ENCODE data around the gene SLC17A3. TPM values are rescaled to one million over a fixed set of nuclear protein-coding genes. Genes with fewer than 3 reads are reported as not detected.

Gene SLC17A3
- polyA plus RNA-seq, 3 donors from 2014 or later = not detected

GRCh38 chr6:25844518-25844917, 29.5 kb downstream of the SLC17A3 start:
- DNase-seq = no peak
- H3K36me3 Mint-ChIP-seq = peaks cover 0 to 3% (median 0%) of the 10 kb centered on the region in 3 donors
- H3K4me3 Mint-ChIP-seq = no peak overlapping the region
- H3K4me1 Mint-ChIP-seq = no peaks in the 10 kb centered on the region
- H3K27me3 Mint-ChIP-seq (ENCODE audit: low read depth in 3 of 3) = peaks cover 3 to 5% (median 5%) of the 10 kb centered on the region in 3 donors
- peaks cover 0 to 6% (median 0%) of the 10 kb centered on the region in 6 donors for H3K9me3 Mint-ChIP-seq
- no peak overlapping the region for H3K27ac Mint-ChIP-seq

- Mint-ChIP-seq H3K9me3 (peaks cover 0 to 6% (median 0%) of the 10 kb centered on the region in 6 donors), H3K36me3 (peaks cover 0 to 3% (median 0%) of the 10 kb centered on the region in 3 donors), H3K27me3 (ENCODE audit: low read depth in 3 of 3) (peaks cover 3 to 5% (median 3%) of the 10 kb centered on the region in 3 donors), H3K27ac (no peak overlapping the region), H3K4me1 (no peaks in the 10 kb centered on the region), H3K4me3 (no peak overlapping the region)
- no peak for DNase-seq
These were observed 31.5 kb downstream of the SLC17A3 start for GRCh38 chr6:25842526-25842925.

GRCh38 chr6:25835442-25836283, 38.4 kb downstream of the SLC17A3 start:
- Mint-ChIP-seq H3K9me3 (no peaks in the 10 kb centered on the region), H3K27me3 (ENCODE audit: low read depth in 3 of 3) (peaks cover 2 to 6% (median 3%) of the 10 kb centered on the region in 3 donors), H3K27ac (no peak overlapping the region), H3K4me1 (no peaks in the 10 kb centered on the region), H3K4me3 (no peak overlapping the region), H3K36me3 (no peaks in the 10 kb centered on the region)
- DNase-seq = no peak

DNA sequence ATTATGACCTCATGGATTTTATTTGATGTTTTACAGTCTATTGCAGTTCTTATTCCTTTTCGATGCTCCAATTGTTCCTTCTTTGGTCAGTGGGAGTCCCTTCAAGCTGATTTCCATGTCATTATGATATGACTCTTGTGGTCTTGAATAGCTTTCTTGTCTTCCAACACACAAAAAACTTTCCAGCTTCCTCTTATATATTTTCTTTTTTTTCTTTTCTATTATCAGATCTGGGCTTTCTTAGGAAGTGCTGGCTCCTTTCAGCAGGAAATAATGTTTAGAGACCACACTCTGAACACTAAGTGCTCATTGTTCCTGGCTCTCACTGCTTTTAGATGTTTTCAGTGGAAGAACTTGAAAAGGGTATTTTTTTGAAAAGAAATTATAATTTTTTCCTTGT, 39.1 kb downstream of the SLC17A3 start:
- H3K4me3 Mint-ChIP-seq = no peak overlapping the region
- no peaks in the 10 kb centered on the region for H3K9me3 Mint-ChIP-seq
- DNase-seq = no peak
- H3K36me3 Mint-ChIP-seq = no peaks in the 10 kb centered on the region
- peaks cover 0 to 3% (median 2%) of the 10 kb centered on the region in 3 donors for H3K27me3 Mint-ChIP-seq (ENCODE audit: low read depth in 3 of 3)
- H3K4me1 Mint-ChIP-seq = no peaks in the 10 kb centered on the region
- H3K27ac Mint-ChIP-seq = no peak overlapping the region

DNA sequence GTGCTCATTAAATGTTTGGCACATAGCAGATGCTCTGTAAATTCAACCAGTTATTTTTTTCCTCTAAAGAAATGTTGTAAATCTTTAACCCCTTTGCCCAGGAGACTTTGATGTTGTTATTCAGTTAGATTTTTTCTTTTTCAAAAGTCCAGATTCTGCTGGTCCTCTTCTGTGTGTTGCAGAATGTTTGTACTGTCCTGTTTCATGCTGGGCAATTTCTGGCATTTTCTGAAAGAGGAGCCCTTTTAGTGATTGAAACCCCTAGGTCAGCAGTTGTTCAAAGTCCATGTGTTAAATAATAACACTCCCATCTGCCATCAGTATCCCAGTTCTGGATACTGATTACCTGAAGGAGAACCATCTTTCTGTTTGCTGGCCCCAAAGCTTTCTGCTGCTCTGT, 40.9 kb downstream of the SLC17A3 start:
- Mint-ChIP-seq H3K9me3 (no peaks in the 10 kb centered on the region), H3K27me3 (ENCODE audit: low read depth in 3 of 3) (peaks cover 0 to 3% (median 2%) of the 10 kb centered on the region in 3 donors), H3K36me3 (no peaks in the 10 kb centered on the region), H3K27ac (no peak overlapping the region), H3K4me1 (no peaks in the 10 kb centered on the region), H3K4me3 (no peak overlapping the region)
- DNase-seq = no peak

- DNase-seq = no peak
- Mint-ChIP-seq H3K4me3 (no peak overlapping the region), H3K27ac (no peak overlapping the region), H3K9me3 (no peaks in the 10 kb centered on the region), H3K36me3 (no peaks in the 10 kb centered on the region), H3K4me1 (no peaks in the 10 kb centered on the region), H3K27me3 (ENCODE audit: low read depth in 3 of 3) (peaks cover 0 to 3% (median 2%) of the 10 kb centered on the region in 3 donors)
These were observed 41.4 kb downstream of the SLC17A3 start for GRCh38 chr6:25832670-25833069.

GRCh38 chr6:25832307-25832662, 41.8 kb downstream of the SLC17A3 start:
- Mint-ChIP-seq H3K9me3 (no peaks in the 10 kb centered on the region), H3K36me3 (no peaks in the 10 kb centered on the region), H3K27me3 (ENCODE audit: low read depth in 3 of 3) (peaks cover 0 to 3% (median 2%) of the 10 kb centered on the region in 3 donors), H3K4me1 (no peaks in the 10 kb centered on the region), H3K27ac (no peak overlapping the region), H3K4me3 (no peak overlapping the region)
- no peak for DNase-seq

DNA sequence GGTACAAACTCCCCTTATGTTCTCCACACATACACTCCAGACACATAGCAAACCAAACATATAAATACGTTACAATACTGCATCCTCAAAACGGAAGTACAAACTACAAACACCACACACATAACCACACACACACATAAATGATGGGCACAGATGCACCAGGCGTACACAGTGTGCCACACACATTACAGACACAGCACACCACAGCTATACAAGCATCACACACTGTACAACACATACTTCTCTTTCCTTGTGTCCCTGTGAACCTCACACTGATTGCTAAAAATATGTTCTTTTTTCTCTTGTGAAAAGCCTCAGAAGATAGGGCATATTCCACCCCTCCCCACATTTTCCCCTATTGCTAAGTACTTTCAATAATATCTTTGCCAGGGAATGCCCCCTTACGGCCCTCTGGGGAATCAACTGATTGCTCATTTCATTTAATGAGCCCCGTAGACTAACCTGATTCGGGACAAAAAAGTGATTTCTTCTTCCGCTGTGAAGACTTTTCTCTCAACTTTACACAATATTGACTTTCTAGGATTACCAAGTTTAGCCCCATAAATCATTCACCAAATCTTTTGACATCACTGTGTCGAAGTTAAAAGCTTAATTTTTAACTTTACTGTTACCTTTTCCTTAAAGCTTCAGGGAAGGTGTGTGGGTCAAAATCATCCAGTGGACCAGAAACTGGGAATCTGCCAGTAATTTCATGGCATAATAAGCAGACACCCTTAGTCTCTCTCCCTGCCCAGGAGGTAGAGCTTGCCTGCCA, 42.3 kb downstream of the SLC17A3 start, which contains the start of gene SLC17A1:
Gene SLC17A1, minus strand, starts transcription at position 521 of the 775 bp plus-strand sequence. CDS start 1,495 bp downstream, outside the sequence.
- Mint-ChIP-seq H3K27me3 (ENCODE audit: low read depth in 3 of 3) (peaks cover 0 to 3% (median 2%) of the 10 kb centered on the region in 3 donors), H3K36me3 (no peaks in the 10 kb centered on the region), H3K9me3 (no peaks in the 10 kb centered on the region), H3K4me1 (no peaks in the 10 kb centered on the region), H3K4me3 (no peak within 1 kb of the TSS), H3K27ac (no peak within 1 kb of the TSS)
- DNase-seq = no peak

GRCh38 chr6:25830458-25830857, 43.6 kb downstream of the SLC17A3 start:
- Mint-ChIP-seq H3K36me3 (no peaks in the 10 kb centered on the region), H3K4me1 (no peaks in the 10 kb centered on the region), H3K27me3 (ENCODE audit: low read depth in 3 of 3) (peaks cover 0 to 3% (median 2%) of the 10 kb centered on the region in 3 donors), H3K9me3 (peaks cover 0 to 6% (median 2%) of the 10 kb centered on the region in 6 donors), H3K27ac (no peak overlapping the region), H3K4me3 (no peak overlapping the region)
- DNase-seq = no peak

GRCh38 chr6:25829375-25829774, 44.7 kb downstream of the SLC17A3 start:
- Mint-ChIP-seq H3K27ac (no peak overlapping the region), H3K36me3 (no peaks in the 10 kb centered on the region), H3K9me3 (peaks cover 0 to 8% (median 3%) of the 10 kb centered on the region in 6 donors), H3K4me1 (no peaks in the 10 kb centered on the region), H3K4me3 (no peak overlapping the region), H3K27me3 (ENCODE audit: low read depth in 3 of 3) (peaks cover 2 to 3% (median 3%) of the 10 kb centered on the region in 3 donors)
- DNase-seq = no peak

GRCh38 chr6:25821341-25821740, 52.7 kb downstream of the SLC17A3 start:
- no peak for DNase-seq
- H3K27me3 Mint-ChIP-seq (ENCODE audit: low read depth in 3 of 3) = peaks cover 3 to 6% (median 4%) of the 10 kb centered on the region in 3 donors
- H3K4me3 Mint-ChIP-seq = no peak overlapping the region

GRCh38 chr6:25816252-25816651, 57.8 kb downstream of the SLC17A3 start:
- no peak overlapping the region for H3K27ac Mint-ChIP-seq
- H3K4me1 Mint-ChIP-seq = no peaks in the 10 kb centered on the region
- no peak for DNase-seq
- H3K4me3 Mint-ChIP-seq = no peak overlapping the region
- no peaks in the 10 kb centered on the region for H3K36me3 Mint-ChIP-seq
- peaks cover 0 to 3% (median under 1%) of the 10 kb centered on the region in 6 donors for H3K9me3 Mint-ChIP-seq
- peaks cover 3 to 11% (median 5%) of the 10 kb centered on the region in 3 donors for H3K27me3 Mint-ChIP-seq (ENCODE audit: low read depth in 3 of 3)

More at GRCh38 chr6:25821341-25821740, 52.7 kb downstream of the SLC17A3 start:
- H3K4me1 Mint-ChIP-seq = no peaks in the 10 kb centered on the region
- H3K27ac Mint-ChIP-seq = no peak overlapping the region
- H3K9me3 Mint-ChIP-seq = peaks cover 0 to 13% (median 3%) of the 10 kb centered on the region in 6 donors
- no peaks in the 10 kb centered on the region for H3K36me3 Mint-ChIP-seq

GRCh38 chr6:25815194-25815593, 58.8 kb downstream of the SLC17A3 start:
- DNase-seq = no peak
- H3K9me3 Mint-ChIP-seq = peaks cover 0 to 3% (median under 1%) of the 10 kb centered on the region in 6 donors
- no peak overlapping the region for H3K4me3 Mint-ChIP-seq
- H3K36me3 Mint-ChIP-seq = no peaks in the 10 kb centered on the region
- H3K4me1 Mint-ChIP-seq = no peaks in the 10 kb centered on the region
- H3K27ac Mint-ChIP-seq = no peak overlapping the region
- H3K27me3 Mint-ChIP-seq (ENCODE audit: low read depth in 3 of 3) = peaks cover 3 to 11% (median 5%) of the 10 kb centered on the region in 3 donors

DNA sequence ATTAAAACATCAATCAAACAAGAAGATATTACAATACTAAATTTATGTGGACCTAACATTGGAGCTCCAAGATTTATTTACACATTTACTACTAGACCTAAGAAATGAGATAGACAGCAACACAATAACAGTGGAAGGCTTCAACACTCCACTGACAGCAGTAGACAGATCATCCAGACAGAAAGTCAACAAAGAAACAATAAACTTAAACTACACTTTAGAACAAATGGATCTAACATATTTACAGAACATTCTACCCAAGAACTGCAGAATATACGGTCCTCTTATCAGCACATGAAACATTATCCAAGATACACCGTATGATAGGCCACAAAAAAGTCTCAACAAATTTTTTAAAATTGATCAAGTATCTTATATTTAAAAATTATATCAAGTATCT, 69.2 kb downstream of the SLC17A3 start:
- H3K36me3 Mint-ChIP-seq = no peaks in the 10 kb centered on the region
- peaks cover 0 to 2% (median 0%) of the 10 kb centered on the region in 6 donors for H3K9me3 Mint-ChIP-seq
- DNase-seq = no peak
- H3K27ac Mint-ChIP-seq = no peak overlapping the region
- H3K4me1 Mint-ChIP-seq = no peaks in the 10 kb centered on the region
- H3K4me3 Mint-ChIP-seq = no peak overlapping the region
- peaks cover 0 to 16% (median 3%) of the 10 kb centered on the region in 3 donors for H3K27me3 Mint-ChIP-seq (ENCODE audit: low read depth in 3 of 3)

Data from immature natural killer cell (primary cell).